Endometrial microvascular endothelial cells (primary cell): ENCODE data around the gene IFT20. TPM values are rescaled to one million over a fixed set of nuclear protein-coding genes. Genes with fewer than 3 reads are reported as not detected.
"Not testable (repeated sequence)": the region's sequence is repeated elsewhere in the genome, so short reads cannot be mapped to it uniquely, and the experiment has no call there.

ENCODE experiments used
- in situ Hi-C: cut with HindIII; loops from 2 replicates; pipeline ENCODE4 v1.10.0; 2017; ENCODE audit warnings: low sequenced_read_pairs, low pct_unique_long_range_greater_than_20kb; ENCODE audit errors: inconsistent ontology term
- total RNA-seq: library from RNA; depleted of rRNA; stranded (reverse); fragments of >200 nt; gene quantifications from one replicate; pipeline ENCODE4 v1.2.3, GENCODE V29; 2015; ENCODE audit errors: inconsistent ontology term

IFT20 gene
- total RNA-seq, 1 donor from 2014 or later = 31.0 TPM

DNA sequence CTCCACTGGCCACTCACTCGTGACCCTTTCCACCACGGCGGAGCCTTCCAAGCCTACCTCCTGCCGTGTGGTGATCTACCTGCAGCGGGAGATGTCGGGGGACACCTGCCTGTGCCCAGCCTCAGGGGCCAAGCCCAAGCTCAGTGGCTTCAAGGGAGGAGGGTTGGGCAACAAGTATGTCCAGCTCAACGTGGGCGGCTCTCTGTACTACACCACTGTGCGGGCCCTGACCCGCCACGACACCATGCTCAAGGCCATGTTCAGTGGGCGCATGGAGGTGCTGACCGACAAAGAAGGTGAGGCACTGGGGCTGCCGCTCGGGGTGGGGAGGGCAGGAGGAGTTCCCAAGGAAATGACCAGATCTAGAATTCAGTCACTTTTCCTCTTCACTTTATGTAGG lies 4.2 kb upstream of the IFT20 start:
- in situ Hi-C loops = no loop called here

DNA sequence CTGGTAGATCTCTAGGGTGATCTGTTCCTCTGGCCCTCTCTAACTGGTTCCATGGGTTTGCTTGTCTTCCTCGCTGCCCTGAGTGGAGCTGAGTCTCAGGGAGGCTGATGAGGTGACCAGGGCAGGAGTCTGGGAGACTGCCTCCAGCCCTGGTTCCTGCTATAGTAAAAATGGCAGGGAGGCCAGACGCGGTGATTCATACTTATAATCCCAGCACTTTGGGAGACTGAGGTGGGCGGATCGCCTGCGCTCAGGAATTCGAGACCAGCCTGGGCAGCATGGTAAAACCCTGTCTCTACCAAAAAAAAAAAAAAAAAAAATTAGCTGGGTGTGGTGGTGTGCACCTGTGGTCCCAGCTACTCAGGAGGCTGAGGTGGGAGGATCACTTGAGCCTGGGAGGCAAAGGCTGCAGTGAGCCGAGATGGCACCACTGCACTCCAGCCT lies 3.5 kb upstream of the IFT20 start:
- in situ Hi-C loops = not testable (repeated sequence)

DNA sequence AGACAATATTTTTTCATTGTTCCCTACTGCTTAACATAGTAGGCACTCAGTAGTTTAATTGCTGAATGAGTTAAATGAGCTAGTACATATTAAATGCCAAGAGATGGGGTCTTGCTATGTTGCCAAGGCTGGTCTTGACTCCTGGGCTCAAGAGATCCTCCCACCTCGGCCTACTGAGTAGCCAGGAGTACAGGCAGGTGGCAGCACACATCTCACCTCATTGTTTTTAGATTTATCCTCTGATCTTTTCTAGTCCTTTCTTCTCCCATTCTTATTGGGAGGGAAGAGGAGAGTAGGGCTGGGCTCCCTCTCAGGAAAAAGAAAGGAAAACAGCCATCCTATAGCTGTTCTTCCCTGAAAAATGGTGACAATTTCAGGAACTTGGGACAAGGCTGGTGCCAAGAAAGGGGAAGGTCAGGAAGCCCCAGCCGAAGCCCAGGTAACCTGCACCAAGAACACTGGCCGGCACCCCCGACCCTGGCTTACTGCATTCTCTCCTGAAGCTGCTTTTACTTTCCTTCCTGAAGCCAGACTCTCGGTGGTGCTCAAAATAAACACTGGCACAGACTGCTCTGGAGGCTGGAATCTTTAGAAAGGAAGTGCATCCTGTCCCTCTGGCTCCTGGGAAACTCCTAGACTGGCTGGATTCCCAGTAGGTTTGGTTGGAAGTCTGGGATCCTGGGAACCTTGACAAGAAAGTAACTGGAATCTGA lies 2.9 kb upstream of the IFT20 start:
- in situ Hi-C loops = no loop called here

DNA sequence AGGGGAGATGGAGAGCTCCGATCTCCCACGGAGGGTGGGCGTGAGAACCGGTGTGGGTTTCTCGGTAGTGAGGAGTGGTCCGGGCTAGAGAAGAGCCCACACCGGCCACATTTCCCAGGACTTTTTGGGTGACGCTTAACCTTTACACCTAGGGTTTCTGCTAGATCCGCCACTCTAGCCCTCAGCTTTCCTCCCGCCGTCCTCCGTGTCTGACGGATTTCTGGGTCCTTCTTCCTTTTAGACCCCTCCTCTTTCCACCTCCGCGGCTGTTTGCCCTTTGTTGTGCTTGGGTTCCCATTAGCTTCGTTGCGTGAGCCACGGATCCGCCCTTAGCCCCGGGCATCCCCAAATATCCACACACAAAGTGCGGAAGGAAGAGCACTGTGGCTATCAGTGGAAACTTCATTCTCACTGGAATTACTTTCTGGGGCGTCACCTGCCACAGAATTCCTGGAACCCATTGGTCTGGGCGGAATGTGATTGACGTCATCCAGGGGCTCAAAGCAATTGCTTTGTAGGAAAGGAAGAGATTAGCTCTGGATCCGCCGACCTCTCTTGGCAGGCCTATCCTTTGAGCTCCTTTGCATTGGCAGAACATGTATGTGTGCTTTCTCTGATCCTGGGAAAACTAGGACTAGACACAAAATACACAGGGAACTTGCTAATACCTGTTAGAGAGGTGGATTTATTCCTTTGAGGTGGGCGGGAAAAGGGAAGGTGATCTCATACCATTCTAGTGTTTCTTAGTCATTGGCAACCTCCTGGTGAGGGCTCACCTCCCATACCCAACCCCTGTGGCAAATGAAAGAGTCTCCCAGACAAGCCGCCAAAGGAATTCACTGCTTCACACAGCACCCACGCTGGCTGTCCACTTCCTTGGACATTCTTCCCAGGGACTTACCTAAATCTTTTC lies 943 bp upstream of the IFT20 start:
- in situ Hi-C loops = no loop called here

DNA sequence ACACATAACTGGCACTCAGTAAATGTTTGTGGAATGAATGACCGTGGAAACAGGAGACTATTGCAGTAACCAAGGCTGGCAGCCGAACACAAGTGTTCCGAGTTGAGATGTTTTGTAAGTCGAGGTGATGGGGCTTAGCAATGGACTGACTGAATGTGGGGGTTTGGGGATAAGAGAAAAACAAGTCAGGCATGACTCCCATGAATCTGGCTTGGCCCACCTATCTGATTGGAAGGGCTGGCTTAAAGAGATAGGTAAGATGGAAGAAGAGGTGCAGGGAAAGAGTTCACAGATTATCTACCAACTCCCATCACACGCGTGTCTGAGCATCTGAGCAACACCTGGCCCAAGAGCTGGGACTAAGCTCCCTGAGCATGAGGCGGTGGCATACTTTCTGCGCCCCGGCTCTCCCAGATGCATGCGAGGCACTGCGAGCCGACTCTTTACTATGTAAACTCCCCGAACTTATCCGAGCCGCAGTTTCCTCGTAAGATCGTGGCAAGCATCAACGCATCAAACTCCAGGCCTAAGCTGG lies 539 bp downstream of the IFT20 start:
- in situ Hi-C loops = no loop called here

DNA sequence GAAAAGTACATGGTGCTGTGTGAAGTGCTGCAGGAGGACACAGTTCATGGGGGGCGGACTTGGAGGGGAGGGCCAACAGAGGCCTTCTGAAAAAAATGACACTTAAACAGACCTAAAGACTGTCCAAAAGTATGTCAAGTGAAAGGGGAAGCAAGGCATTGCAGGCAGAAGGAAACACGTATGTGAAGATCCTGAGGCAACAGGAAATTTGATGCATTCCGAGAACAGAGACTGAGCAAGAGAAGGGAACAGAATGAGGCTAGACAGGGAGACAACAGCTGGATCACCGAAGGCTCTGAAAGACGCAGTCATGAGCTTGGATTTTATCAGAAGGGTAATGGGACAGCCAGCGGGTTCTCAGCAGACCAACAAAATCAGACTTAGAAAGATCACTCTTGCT lies 1.1 kb downstream of the IFT20 start:
- in situ Hi-C loops = no loop called here

DNA sequence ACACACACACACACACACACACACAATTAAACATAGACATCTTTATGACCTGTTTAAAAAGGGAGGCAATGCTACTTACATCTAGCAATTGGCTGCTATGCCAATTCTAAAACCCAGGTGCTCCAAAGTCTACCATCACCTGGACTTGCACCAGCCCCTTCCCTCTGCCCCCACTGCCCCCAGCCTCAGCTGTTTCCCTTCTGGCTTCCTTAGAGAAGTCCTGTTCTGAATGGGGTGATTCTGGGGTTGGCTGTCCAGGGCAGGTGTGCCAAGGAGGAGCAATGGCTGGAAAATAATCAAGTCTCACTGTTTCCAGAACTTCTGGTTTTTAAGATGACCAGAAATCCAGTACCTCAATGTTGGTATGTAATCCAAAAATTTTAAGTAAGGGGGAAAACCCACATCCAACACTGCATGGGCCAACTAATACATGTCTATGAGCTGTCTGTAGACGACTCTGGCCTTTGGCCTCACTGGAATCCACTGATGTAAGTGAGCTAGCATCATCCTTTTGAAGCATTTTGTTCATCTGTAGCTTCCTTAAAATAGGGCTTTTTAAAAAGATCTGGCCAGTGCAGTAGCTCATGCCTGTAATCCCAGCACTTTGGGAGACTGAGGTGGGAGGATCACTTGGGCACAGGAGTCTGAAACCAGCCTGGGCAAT lies 2.1 kb downstream of the IFT20 start:
- in situ Hi-C loops = no loop called here

DNA sequence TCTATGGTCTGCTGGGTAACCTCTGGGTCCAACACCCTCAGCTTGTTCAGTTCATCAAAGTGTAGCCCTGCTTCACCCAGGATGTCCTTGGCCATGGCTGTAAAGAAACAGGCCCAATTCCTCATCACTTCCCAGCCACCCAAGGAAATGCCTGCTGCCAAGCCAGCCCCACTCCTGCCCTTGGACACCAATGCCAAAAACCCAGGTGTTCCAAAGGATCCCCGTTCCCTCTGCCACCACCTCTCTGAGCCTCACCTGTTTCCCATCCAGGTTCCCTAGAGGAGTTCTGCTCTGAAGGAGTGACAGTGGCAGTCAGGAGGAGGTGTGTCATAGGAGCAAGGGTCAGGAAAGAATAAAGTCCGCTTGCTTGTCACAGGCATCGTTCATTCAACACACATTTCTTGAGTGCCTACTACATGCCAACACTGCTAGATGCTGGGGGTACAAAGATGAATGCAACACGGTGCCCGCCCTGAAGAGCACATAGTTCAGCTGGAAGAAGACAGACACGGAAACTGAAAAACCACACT lies 3.3 kb downstream of the IFT20 start:
- in situ Hi-C loops = no loop called here

DNA sequence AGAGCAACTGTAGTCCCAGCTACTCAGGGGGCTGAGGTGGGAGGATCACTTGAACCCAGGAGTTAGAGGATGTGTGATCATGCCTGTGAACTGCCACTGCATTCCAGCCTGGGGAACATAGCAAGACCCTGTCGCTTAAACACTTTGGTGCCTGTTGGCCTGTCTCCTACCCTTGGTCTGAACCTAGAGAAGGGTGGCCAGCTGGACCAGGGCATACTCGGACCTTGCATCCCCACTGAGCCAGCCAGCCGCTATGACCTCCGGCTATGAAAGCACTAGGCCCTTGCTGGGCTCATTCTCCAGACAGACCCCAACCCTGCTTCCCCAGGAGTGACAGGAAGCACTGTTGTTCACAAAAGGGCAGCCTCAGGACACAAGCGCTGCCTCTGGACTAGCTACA lies 4.6 kb downstream of the IFT20 start:
- in situ Hi-C loops = no loop called here

DNA sequence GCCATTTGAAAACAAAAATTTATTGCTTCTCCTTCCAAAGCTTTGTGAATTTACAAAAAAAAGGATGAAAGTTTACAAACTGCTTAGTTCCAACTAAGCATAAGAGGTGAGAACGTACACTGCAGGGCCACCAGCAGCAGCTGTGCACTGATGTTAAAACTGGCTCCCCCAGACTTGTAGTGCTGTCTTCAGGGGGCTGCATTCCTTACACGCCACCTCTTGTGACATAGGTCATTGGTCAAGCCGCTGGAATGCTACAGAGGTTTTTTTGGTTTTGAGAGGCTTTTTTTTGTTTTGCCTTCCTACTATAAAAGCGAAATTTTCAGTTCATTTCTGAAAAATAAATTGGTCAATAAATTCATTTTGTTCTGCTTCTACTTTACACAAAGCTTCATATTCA lies 6.9 kb downstream of the IFT20 start:
- in situ Hi-C loops = no loop called here

DNA sequence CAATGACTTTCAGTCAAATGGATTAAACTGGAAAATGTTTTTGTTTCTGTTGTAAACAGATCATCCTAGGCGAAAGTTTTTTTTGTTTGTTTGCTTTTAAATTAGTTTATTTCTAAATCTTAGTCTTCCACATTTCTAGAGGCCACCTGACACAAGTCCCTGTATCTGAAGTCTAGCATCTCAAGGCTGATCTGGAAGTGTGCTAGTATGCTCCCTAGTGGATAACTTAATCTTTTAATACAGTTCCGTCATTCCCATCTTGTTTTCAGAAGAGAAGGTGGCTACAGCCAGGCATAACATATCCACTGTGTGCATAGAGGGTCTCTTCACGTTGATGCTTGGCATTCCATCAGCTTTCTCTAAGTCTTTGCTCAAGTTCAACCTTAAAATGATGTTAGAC lies 7.6 kb downstream of the IFT20 start:
- in situ Hi-C loops = no loop called here

DNA sequence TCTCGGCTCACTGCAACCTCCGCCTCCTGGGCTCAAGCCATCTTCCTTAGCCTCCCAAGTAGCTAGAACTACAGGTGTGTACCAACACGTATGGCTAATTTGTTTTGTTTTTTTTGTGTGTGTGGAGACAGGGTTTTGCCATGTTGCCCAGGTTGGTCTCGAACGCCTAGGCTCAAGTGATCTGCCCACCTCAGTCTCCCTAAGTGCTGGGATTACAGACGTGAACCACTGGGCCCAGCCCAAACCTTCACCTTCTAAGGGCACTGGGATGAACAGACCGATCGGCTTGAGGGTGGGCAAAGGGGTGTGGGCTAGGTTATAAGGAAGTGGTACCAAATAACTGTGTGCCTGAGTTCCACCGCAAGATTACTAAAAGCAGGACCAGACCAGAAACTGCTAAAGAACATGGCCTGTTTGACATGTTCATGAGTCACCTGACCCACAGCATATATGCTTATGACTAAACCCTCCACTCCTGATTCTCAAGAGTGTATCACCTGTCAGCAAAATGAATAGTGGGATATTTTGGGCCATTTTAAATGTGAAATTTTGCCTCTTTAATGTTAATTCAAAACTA lies 8.2 kb downstream of the IFT20 start:
- in situ Hi-C loops = no loop called here

DNA sequence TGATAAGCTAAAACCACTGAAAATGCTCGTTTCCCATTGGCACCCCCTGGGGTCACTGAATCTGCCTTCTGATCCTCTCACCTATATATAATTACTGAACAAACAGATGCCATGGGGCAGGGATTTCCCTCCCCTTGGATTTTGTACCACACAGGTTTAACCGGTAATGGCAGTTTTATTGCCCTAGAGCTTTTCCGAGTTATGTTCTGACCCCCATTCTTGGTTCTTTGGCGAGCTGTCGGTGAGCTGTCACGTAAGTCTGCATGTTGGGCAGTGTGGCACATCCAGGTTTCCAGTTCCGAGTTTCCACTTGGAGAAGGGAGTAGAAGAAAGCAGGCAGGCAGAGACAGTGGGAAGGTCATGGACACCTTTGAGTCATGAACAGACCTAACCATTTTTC lies 9.2 kb downstream of the IFT20 start:
- in situ Hi-C loops = no loop called here

DNA sequence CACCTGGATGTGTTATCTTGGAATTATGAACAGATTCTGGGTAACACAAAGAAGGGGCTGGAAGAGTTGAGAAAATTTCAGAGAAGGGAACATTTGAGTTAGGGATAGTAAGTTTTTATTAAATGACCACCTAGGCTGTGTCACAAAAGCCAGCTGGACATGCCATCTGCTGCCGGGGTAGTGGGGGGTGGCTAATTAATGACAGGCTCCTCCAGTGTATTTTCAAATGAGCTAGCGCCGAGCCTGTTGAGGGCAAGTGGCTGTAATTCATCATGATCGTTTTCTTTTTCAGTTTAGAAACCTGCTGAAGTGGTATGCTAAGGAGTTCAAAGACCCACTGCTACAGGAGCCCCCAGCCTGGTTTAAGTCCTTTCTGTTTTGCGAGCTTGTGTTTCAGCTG lies 10.1 kb downstream of the IFT20 start:
- in situ Hi-C loops = no loop called here

DNA sequence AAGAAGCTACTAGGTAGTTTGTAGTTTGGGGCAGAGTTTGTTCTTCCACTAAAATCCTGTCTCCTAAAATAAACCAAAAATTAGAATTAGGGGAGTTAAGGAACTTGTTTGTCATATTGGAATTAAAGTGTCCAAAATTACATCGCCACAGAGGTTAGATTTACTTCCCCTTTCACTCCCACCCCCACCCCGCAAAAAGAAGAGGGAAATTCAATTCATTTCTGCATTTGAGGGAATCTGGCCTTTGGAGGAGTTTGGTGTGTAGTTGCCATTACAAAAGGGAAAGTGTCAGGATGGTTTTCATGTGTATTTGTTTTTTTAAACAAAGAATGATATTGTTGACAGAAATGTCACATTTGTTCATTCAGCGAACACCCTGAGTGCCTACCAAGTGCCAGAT lies 10.5 kb downstream of the IFT20 start:
- in situ Hi-C loops = no loop called here

DNA sequence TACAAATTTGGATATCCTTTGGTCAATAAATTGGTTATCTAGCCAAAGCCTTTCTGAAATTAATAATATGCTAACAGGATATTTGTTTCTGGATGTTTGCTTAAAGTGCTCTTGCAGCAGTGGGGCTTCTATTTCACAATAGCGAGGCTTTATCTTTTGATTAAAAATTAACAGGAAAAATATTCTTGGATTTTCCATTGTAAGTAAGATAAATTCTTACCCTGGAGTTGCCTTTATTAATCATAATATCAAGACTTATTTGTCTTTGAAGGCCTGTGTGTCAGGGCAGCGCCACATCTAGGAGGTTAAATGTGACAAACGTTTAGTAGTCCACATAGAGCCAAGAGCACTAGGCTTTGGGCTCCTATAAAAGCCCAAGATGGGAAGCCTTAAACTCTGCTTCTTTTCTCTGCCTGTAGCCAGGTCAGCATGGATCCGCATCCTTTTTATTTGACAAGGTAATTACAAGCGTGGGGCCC lies 11.0 kb downstream of the IFT20 start:
- in situ Hi-C loops = no loop called here

DNA sequence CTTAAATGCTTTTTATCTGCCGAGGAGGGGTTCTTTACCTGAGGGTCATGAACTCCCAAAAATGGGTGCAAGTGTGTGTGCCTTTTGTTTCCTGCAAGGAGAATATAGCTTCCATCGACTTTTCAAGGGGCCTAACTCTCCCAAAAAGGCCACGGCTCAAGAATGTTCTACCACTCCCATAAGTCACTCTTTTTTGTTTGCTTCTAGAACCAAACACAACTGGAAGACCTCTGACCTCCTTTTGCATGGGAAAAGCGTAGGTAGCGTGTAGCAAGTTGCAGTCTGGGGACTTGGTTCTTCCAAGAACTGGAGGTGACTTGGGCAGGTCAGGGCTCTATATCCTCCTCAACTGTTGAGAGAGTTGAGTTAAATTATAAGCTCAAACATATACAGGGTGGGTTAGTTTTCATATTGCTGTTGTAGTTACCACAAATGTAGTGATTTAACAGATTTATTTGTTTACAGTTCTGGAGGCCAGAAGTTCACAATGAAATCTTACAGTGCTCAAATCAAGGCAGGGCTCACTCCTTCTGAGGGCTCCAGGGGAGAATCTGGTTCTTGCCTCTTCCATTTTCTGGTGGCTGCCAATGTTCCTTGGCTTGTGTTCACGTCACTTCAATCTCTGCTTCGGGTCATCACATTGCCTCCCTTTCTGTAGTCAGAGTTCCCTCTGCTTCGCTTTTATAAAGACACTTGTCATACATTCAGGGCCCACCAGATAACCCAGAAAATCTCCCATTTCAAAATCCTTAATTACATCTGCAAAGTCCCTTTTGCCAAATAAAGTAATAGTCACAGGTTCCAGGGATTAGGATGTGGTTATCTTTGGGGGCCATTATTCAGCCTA lies 14.8 kb downstream of the IFT20 start:
- in situ Hi-C loops = no loop called here

DNA sequence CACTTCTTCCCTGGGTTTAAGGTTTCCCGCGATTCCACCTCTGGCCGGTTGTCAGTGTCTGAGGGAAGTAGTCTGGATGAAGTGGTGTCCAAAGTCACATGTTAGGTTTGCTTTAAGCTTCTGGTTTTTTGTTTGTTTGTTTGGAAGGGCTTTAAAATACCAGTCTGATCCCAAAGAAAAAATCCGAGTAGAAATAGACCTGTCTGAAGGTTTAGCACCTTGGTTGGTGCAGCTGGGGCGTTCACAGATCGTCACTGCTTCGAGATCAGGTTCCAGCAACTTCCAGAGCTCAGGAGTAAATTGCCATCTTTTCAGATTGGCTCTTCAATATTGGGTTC lies 15.7 kb downstream of the IFT20 start:
- in situ Hi-C loops = no loop called here
